ENCODE measurements around the gene DPP4.
A peak's percentile ranks its signal among the peaks of the same experiment; 100 is the strongest.

DPP4 gene

GRCh38 chr2:162100579-162100978, 26.6 kb upstream of the DPP4 start:
- Histone ChIP-seq H3K4me2 (ENCODE audit: low read length) (no peak overlapping the region), H2AK5ac (ENCODE audit: low read length) (no peak overlapping the region), H4K91ac (ENCODE audit: low read depth, low read length) (no peak overlapping the region), H2BK120ac (ENCODE audit: insufficient read depth, low read length, poor library complexity) (no peak overlapping the region), H3K23ac (ENCODE audit: low read length) (no peak overlapping the region), H3K14ac (ENCODE audit: low read length) (no peak overlapping the region), H3K36me3 (ENCODE audit: control insufficient read depth in 1 of 2, insufficient read depth in 2 of 2, low read length in 2 of 2) (no peaks in the 10 kb centered on the region), H3K27me3 (ENCODE audit: insufficient read depth, low read length) (no peaks in the 10 kb centered on the region), H3K9ac (ENCODE audit: low read length) (no peak overlapping the region), H3K18ac (ENCODE audit: low read length) (no peak overlapping the region), H3K9me3 (ENCODE audit: insufficient read depth, low read depth, low read length) (no peaks in the 10 kb centered on the region), H2BK12ac (ENCODE audit: low read length) (no peak overlapping the region), H3K27ac (ENCODE audit: low read depth, low read length) (no peak overlapping the region), H3K79me2 (ENCODE audit: control insufficient read depth, insufficient read depth, low read length, poor library complexity) (no peaks in the 10 kb centered on the region), H3K4ac (ENCODE audit: low read depth, low read length) (no peak overlapping the region), H4K8ac (ENCODE audit: low read depth, low read length) (no peak overlapping the region), H3K79me1 (ENCODE audit: low read length) (no peaks in the 10 kb centered on the region), H3K4me1 (ENCODE audit: control insufficient read depth in 1 of 2, insufficient read depth in 2 of 2, low read length in 2 of 2) (no peaks in the 10 kb centered on the region), H2AFZ (ENCODE audit: insufficient read depth, low read length, poor library complexity) (no peak overlapping the region), H3K4me3 (ENCODE audit: low read depth, low read length) (no peak overlapping the region), H2BK5ac (ENCODE audit: low read depth, low read length, poor library complexity) (no peak overlapping the region), H4K12ac (ENCODE audit: low read depth, low read length) (no peak overlapping the region)
- DNase-seq = no peak
- WGBS (ENCODE audit: extremely low coverage, insufficient coverage, insufficient read length) = no CpG with 5 or more reads among the region's 1 CpG

DNA sequence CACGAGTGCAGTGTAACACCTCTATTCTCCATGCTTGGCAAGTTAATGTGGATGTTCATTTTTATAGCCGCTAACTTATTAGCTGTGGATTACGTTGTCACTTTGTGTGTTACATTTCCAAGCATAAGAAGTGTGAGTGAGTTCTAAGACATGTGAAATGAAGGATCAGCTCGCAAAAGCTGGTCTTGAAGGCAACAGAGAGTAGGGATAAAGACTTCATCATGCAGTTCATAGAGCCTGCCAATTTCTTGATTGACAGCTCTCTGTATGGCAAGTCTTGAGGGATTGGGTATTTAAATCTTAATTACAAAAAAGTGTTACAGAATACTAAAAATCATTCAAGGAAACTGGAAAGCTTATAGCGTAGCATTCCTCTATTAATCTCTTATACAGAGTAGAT, 25.8 kb upstream of the DPP4 start:
- no peak overlapping the region for H3K4ac ChIP-seq (ENCODE audit: low read depth, low read length)
- H2BK120ac ChIP-seq (ENCODE audit: insufficient read depth, low read length, poor library complexity) = no peak overlapping the region
- H2BK5ac ChIP-seq (ENCODE audit: low read depth, low read length, poor library complexity) = no peak overlapping the region
- DNase-seq = no peak
- no peaks in the 10 kb centered on the region for H3K9me3 ChIP-seq (ENCODE audit: insufficient read depth, low read depth, low read length)
- no peak overlapping the region for H3K9ac ChIP-seq (ENCODE audit: low read length)
- no peaks in the 10 kb centered on the region for H3K4me1 ChIP-seq (ENCODE audit: control insufficient read depth in 1 of 2, insufficient read depth in 2 of 2, low read length in 2 of 2)
- no peak overlapping the region for H2AK5ac ChIP-seq (ENCODE audit: low read length)
- H3K14ac ChIP-seq (ENCODE audit: low read length) = no peak overlapping the region
- no peak overlapping the region for H2BK12ac ChIP-seq (ENCODE audit: low read length)
- H4K12ac ChIP-seq (ENCODE audit: low read depth, low read length) = no peak overlapping the region
- H3K18ac ChIP-seq (ENCODE audit: low read length) = no peak overlapping the region
- no peak overlapping the region for H4K91ac ChIP-seq (ENCODE audit: low read depth, low read length)
- H3K79me1 ChIP-seq (ENCODE audit: low read length) = no peaks in the 10 kb centered on the region
- H3K36me3 ChIP-seq (ENCODE audit: control insufficient read depth in 1 of 2, insufficient read depth in 2 of 2, low read length in 2 of 2) = no peaks in the 10 kb centered on the region
- H3K79me2 ChIP-seq (ENCODE audit: control insufficient read depth, insufficient read depth, low read length, poor library complexity) = no peaks in the 10 kb centered on the region
- H4K8ac ChIP-seq (ENCODE audit: low read depth, low read length) = no peak overlapping the region
- H3K4me2 ChIP-seq (ENCODE audit: low read length) = no peak overlapping the region
- no peaks in the 10 kb centered on the region for H3K27me3 ChIP-seq (ENCODE audit: insufficient read depth, low read length)
- H3K23ac ChIP-seq (ENCODE audit: low read length) = no peak overlapping the region
- H2AFZ ChIP-seq (ENCODE audit: insufficient read depth, low read length, poor library complexity) = no peak overlapping the region
- H3K4me3 ChIP-seq (ENCODE audit: low read depth, low read length) = no peak overlapping the region
- no CpG with 5 or more reads among the region's 5 CpGs for WGBS (ENCODE audit: extremely low coverage, insufficient coverage, insufficient read length)
- no peak overlapping the region for H3K27ac ChIP-seq (ENCODE audit: low read depth, low read length)

GRCh38 chr2:162092658-162093556, 18.9 kb upstream of the DPP4 start:
- H3K4me2 ChIP-seq (ENCODE audit: low read length) = no peak overlapping the region
- no peak overlapping the region for H3K4me3 ChIP-seq (ENCODE audit: low read depth, low read length)
- no peaks in the 10 kb centered on the region for H3K9me3 ChIP-seq (ENCODE audit: insufficient read depth, low read depth, low read length)
- H2AFZ ChIP-seq (ENCODE audit: insufficient read depth, low read length, poor library complexity) = no peak overlapping the region
- no peak overlapping the region for H4K8ac ChIP-seq (ENCODE audit: low read depth, low read length)
- H3K36me3 ChIP-seq (ENCODE audit: control insufficient read depth in 1 of 2, insufficient read depth in 2 of 2, low read length in 2 of 2) = no peaks in the 10 kb centered on the region
- no peak overlapping the region for H3K18ac ChIP-seq (ENCODE audit: low read length)
- peak; percentile 79 to 93 for DNase-seq
- no CpG with 5 or more reads among the region's 7 CpGs for WGBS (ENCODE audit: extremely low coverage, insufficient coverage, insufficient read length)
- H3K79me2 ChIP-seq (ENCODE audit: control insufficient read depth, insufficient read depth, low read length, poor library complexity) = no peaks in the 10 kb centered on the region
- H2BK12ac ChIP-seq (ENCODE audit: low read length) = no peak overlapping the region
- H3K14ac ChIP-seq (ENCODE audit: low read length) = no peak overlapping the region
- H3K27ac ChIP-seq (ENCODE audit: low read depth, low read length) = no peak overlapping the region
- no peaks in the 10 kb centered on the region for H3K27me3 ChIP-seq (ENCODE audit: insufficient read depth, low read length)
- no peak overlapping the region for H4K91ac ChIP-seq (ENCODE audit: low read depth, low read length)
- H4K12ac ChIP-seq (ENCODE audit: low read depth, low read length) = no peak overlapping the region
- no peak overlapping the region for H2AK5ac ChIP-seq (ENCODE audit: low read length)
- no peak overlapping the region for H3K9ac ChIP-seq (ENCODE audit: low read length)
- H3K79me1 ChIP-seq (ENCODE audit: low read length) = peaks cover 3% of the 10 kb centered on the region
- H2BK5ac ChIP-seq (ENCODE audit: low read depth, low read length, poor library complexity) = no peak overlapping the region
- peaks cover 7 to 9% of the 10 kb centered on the region in 2 experiments for H3K4me1 ChIP-seq (ENCODE audit: control insufficient read depth in 1 of 2, insufficient read depth in 2 of 2, low read length in 2 of 2)
- H3K4ac ChIP-seq (ENCODE audit: low read depth, low read length) = no peak overlapping the region
- H3K23ac ChIP-seq (ENCODE audit: low read length) = no peak overlapping the region
- peak overlapping the region; percentile 20 for H2BK120ac ChIP-seq (ENCODE audit: insufficient read depth, low read length, poor library complexity)

DNA sequence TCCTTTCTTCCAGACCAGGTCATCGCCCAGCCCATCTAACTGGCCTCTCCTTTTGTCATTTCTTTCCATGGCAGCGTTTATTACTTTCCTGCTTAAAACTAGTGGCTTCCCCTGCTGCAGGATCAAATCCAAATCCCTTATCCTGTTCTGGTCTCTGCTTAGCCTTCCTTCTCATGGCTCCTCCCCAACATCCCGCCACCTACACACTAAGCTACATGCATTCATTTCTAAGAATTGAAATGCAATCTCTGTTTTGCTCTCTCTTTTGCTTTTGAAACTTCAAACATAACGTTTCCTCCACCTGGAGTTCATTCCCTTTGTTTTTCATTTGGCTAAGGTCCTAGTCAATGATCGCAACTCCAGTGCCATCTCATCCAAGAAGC, 18.0 kb upstream of the DPP4 start:
- H3K4me1 ChIP-seq (ENCODE audit: control insufficient read depth in 1 of 2, insufficient read depth in 2 of 2, low read length in 2 of 2) = peaks cover 7 to 9% of the 10 kb centered on the region in 2 experiments
- peaks cover 3% of the 10 kb centered on the region for H3K79me1 ChIP-seq (ENCODE audit: low read length)

More for the DNA sequence above, 18.0 kb upstream of the DPP4 start:
- Histone ChIP-seq H3K14ac (ENCODE audit: low read length) (no peak overlapping the region), H4K12ac (ENCODE audit: low read depth, low read length) (no peak overlapping the region), H4K91ac (ENCODE audit: low read depth, low read length) (no peak overlapping the region), H2BK120ac (ENCODE audit: insufficient read depth, low read length, poor library complexity) (no peak overlapping the region), H4K8ac (ENCODE audit: low read depth, low read length) (no peak overlapping the region), H3K27me3 (ENCODE audit: insufficient read depth, low read length) (no peaks in the 10 kb centered on the region), H3K4me2 (ENCODE audit: low read length) (no peak overlapping the region), H3K4ac (ENCODE audit: low read depth, low read length) (no peak overlapping the region), H2BK5ac (ENCODE audit: low read depth, low read length, poor library complexity) (no peak overlapping the region), H3K23ac (ENCODE audit: low read length) (no peak overlapping the region), H3K9ac (ENCODE audit: low read length) (no peak overlapping the region), H2AK5ac (ENCODE audit: low read length) (no peak overlapping the region), H3K27ac (ENCODE audit: low read depth, low read length) (peak overlapping the region; percentile 24), H2AFZ (ENCODE audit: insufficient read depth, low read length, poor library complexity) (no peak overlapping the region), H3K9me3 (ENCODE audit: insufficient read depth, low read depth, low read length) (no peaks in the 10 kb centered on the region), H2BK12ac (ENCODE audit: low read length) (no peak overlapping the region), H3K4me3 (ENCODE audit: low read depth, low read length) (no peak overlapping the region), H3K18ac (ENCODE audit: low read length) (no peak overlapping the region), H3K79me2 (ENCODE audit: control insufficient read depth, insufficient read depth, low read length, poor library complexity) (no peaks in the 10 kb centered on the region), H3K36me3 (ENCODE audit: control insufficient read depth in 1 of 2, insufficient read depth in 2 of 2, low read length in 2 of 2) (no peaks in the 10 kb centered on the region)
- WGBS (ENCODE audit: extremely low coverage, insufficient coverage, insufficient read length) = no CpG with 5 or more reads among the region's 5 CpGs
- DNase-seq = no peak
